EH (cell line): ENCODE results near the gene NUDC.
A peak's percentile ranks its signal among the peaks of the same experiment; 100 is the strongest.

Source experiments
- DNase-seq: peaks from one replicate; pipeline ENCODE4 v3.0.0-alpha.2; 2015; ENCODE audit warnings: low read depth

Gene NUDC

GRCh38 chr1:26991310-26992116, 70.0 kb downstream of the NUDC start:
- peak; percentile 57 for DNase-seq

- DNase-seq: peak; percentile 78
These were observed 71.9 kb downstream of the NUDC start, which contains the start of gene TRNP1 for GRCh38 chr1:26993237-26994019. Gene TRNP1 (plus strand): TSS chr1:26993692. CDS start chr1:26993787, 95 bp downstream.

- DNase-seq: no peak
These were observed 72.7 kb downstream of the NUDC start for GRCh38 chr1:26994020-26994786.

GRCh38 chr1:26994787-26995517, 73.4 kb downstream of the NUDC start:
- DNase-seq: peak; percentile 44

- peak; percentile 79 for DNase-seq
These were observed 74.5 kb downstream of the NUDC start for GRCh38 chr1:26996024-26996423.
